ENCODE measurements around the gene FNDC4.

The FNDC4 gene

GRCh38 chr2:27445615-27446014, 49.4 kb downstream of the FNDC4 start:
- no peak overlapping the region for H3K4me3 ChIP-seq (ENCODE audit: low read depth, low read length)
- TF ChIP-seq CTCF (IDR thresholded peaks at IDR 0.05; ENCODE audit: insufficient read depth, low read depth, low read length, missing control alignments), result no peak

DNA sequence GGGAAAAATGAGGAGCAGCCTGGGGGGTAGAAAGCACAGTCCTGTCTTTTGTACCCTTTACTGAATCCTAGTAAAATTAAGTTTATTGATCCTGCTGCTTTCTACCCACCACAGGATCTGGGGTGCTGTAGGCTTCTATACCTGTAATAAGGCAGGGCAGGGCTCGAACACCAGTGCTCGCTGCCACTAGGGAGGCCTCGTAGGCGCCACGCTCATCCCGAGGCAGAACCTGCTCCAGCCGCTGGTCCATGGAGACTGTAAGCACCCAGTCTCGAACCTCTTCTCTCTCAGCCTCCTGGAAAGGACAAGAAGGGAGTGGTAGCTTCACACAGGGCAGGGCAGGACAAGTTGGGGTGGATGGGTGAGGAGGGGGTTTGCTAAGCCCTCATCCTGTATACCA, 49.8 kb downstream of the FNDC4 start:
- DNase-seq (ENCODE audit: low read depth), result no peak
- no peak overlapping the region for H3K4me3 ChIP-seq (ENCODE audit: low read depth, low read length)
- no peak for TF ChIP-seq CTCF (IDR thresholded peaks at IDR 0.05; ENCODE audit: insufficient read depth, low read depth, low read length, missing control alignments)

More at GRCh38 chr2:27445615-27446014, 49.4 kb downstream of the FNDC4 start:
- DNase-seq (ENCODE audit: low read depth), result no peak

DNA sequence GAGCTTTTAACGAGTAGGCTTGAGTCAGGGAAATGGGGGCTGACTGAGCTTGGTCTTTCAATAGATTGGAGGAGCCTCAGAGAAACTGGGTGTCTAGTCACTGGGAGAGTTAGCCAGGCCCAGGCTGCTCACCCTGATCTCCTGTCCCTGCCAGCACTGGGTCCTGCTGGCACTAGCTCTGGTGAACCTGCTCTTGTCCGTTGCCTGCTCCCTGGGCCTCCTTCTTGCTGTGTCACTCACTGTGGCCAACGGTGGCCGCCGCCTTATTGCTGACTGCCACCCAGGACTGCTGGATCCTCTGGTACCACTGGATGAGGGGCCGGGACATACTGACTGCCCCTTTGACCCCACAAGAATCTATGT, 52.1 kb downstream of the FNDC4 start:
- TF ChIP-seq CTCF (IDR thresholded peaks at IDR 0.05; ENCODE audit: insufficient read depth, low read depth, low read length, missing control alignments), result no peak
- no peak overlapping the region for H3K4me3 ChIP-seq (ENCODE audit: low read depth, low read length)
- DNase-seq (ENCODE audit: low read depth), result no peak

DNA sequence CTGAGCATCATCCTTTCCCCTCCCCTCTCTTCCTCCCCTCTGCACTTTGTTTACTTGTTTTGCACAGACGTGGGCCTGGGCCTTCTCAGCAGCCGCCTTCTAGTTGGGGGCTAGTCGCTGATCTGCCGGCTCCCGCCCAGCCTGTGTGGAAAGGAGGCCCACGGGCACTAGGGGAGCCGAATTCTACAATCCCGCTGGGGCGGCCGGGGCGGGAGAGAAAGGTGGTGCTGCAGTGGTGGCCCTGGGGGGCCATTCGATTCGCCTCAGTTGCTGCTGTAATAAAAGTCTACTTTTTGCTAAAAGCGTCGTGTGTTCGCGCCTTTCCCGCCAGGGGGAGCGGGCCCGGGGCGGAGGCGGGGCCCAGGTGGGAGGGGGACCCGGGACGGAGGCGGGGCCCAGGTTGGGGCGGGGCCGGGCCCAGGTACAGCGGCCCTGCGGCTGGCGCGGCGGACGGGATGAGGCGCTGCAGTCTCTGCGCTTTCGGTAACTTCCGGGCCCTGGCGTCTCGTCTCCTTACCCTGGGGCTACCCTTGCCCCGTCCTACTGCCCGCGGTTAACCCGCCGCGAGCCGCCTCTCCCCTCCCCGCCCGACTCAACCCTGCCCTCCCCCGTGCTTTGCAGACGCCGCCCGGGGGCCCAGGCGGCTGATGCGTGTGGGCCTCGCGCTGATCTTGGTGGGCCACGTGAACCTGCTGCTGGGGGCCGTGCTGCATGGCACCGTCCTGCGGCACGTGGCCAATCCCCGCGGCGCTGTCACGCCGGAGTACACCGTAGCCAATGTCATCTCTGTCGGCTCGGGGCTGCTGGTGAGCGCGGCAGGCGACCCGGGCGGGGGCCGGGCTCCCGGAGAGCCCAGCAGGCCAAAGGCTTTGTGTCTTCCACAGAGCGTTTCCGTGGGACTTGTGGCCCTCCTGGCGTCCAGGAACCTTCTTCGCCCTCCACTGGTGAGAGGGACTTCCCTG, 52.8 kb downstream of the FNDC4 start, which contains the start of gene KRTCAP3:
Gene KRTCAP3 (plus strand): TSS at position 424 of the 962 bp plus-strand sequence. CDS start 32 bp downstream, at position 456.
- DNase-seq (ENCODE audit: low read depth), result peak; percentile 28
- TF ChIP-seq CTCF (IDR thresholded peaks at IDR 0.05; ENCODE audit: insufficient read depth, low read depth, low read length, missing control alignments), result peak; percentile 7
- no peak within 1 kb of the TSS for H3K4me3 ChIP-seq (ENCODE audit: low read depth, low read length)

Measured in GM12865 (cell line).